HUDEP-2 (cell line): ENCODE data around the gene AATK.
A peak's percentile ranks its signal among the peaks of the same experiment; 100 is the strongest.

Source experiments
- DNase-seq, 76 experiments: peaks; one replicate each; lab custom pipeline; 2025; ENCODE audit not compliant: unreplicated experiment in 76 of 76; lab: John Stamatoyannopoulos, UW

Gene AATK

GRCh38 chr17:81118308-81119221 lies 47.5 kb downstream of the AATK start:
- DNase-seq, result no peak

- DNase-seq, result no peak
These were observed 48.3 kb downstream of the AATK start for GRCh38 chr17:81117672-81118198.

- DNase-seq, result no peak
These were observed 49.3 kb downstream of the AATK start for GRCh38 chr17:81116704-81117103.

- DNase-seq, result no peak
These were observed 50.1 kb downstream of the AATK start for GRCh38 chr17:81115749-81116464.

- no peak for DNase-seq
These were observed 50.8 kb downstream of the AATK start for GRCh38 chr17:81115219-81115618.

- DNase-seq, result no peak
These were observed 51.5 kb downstream of the AATK start for GRCh38 chr17:81114351-81115093.

- DNase-seq, result no peak
These were observed 52.8 kb downstream of the AATK start for GRCh38 chr17:81113158-81113724.

GRCh38 chr17:81112450-81112849 lies 53.6 kb downstream of the AATK start:
- DNase-seq, result no peak

GRCh38 chr17:81111066-81111465 lies 55.0 kb downstream of the AATK start:
- no peak for DNase-seq

- no peak for DNase-seq
These were observed 55.5 kb downstream of the AATK start for GRCh38 chr17:81110488-81111040.

- DNase-seq, result peak in 7 of 76 experiments; percentile 9 to 43 (median 11)
These were observed 56.1 kb downstream of the AATK start for GRCh38 chr17:81109957-81110356.

GRCh38 chr17:81108220-81108619 lies 57.8 kb downstream of the AATK start:
- DNase-seq, result no peak

- DNase-seq, result no peak
These were observed 59.3 kb downstream of the AATK start for GRCh38 chr17:81106716-81107115.

GRCh38 chr17:81103379-81103778 lies 62.6 kb downstream of the AATK start:
- DNase-seq, result no peak

- DNase-seq, result no peak
These were observed 63.2 kb downstream of the AATK start for GRCh38 chr17:81102869-81103268.

- DNase-seq, result no peak
These were observed 63.7 kb downstream of the AATK start for GRCh38 chr17:81102352-81102751.

GRCh38 chr17:81101614-81102306 lies 64.3 kb downstream of the AATK start:
- peak in 72 of 76 experiments; percentile 17 to 93 (median 74) for DNase-seq

- no peak for DNase-seq
These were observed 65.4 kb downstream of the AATK start for GRCh38 chr17:81100668-81101067.

GRCh38 chr17:81099888-81100287 lies 66.1 kb downstream of the AATK start:
- DNase-seq, result no peak

GRCh38 chr17:81097943-81098308 lies 68.1 kb downstream of the AATK start:
- peak in 5 of 76 experiments; percentile 4 to 23 (median 6) for DNase-seq
